ENCODE data around the gene VCAN. TPM values are rescaled to one million over a fixed set of nuclear protein-coding genes. Genes with fewer than 3 reads are reported as not detected.

The VCAN gene
- total and polyA plus RNA-seq, 2 donors (not counting 1 experiment from before 2014, with no cell fraction given) = 2.0 TPM; not detected in 1

- Mint-ChIP-seq H3K27me3 (no peaks in the 10 kb centered on the region), H3K4me1 (no peaks in the 10 kb centered on the region), H3K4me3 (no peak overlapping the region), H3K27ac (no peak overlapping the region), H3K9me3 (ENCODE audit: insufficient read depth) (no peaks in the 10 kb centered on the region)
- 100% methylated on average over 8 of the region's 9 CpGs for WGBS (ENCODE audit: insufficient coverage)
- no peak overlapping the region for H3K4me3 ChIP-seq (ENCODE audit: control extremely low read depth in 1 of 5, extremely low read depth in 1 of 5, insufficient read depth in 1 of 5, low read depth in 2 of 5, low read length in 4 of 5)
- H3K4me1 ChIP-seq (ENCODE audit: control insufficient read depth in 2 of 2, insufficient read depth in 2 of 2, low read length in 2 of 2) = no peaks in the 10 kb centered on the region
- no peaks in the 10 kb centered on the region for H3K9me3 ChIP-seq (ENCODE audit: control extremely low read depth in 1 of 3, control insufficient read depth in 2 of 3, insufficient read depth in 1 of 3, low read length in 2 of 3)
- DNase-seq (no peak), ATAC-seq (ENCODE audit: low read depth) (no peak)
- CTCF ChIA-PET = no interaction called here
- no peaks in the 10 kb centered on the region for H3K27me3 ChIP-seq (replicated peaks in 1 of 4; ENCODE audit: control extremely low read depth in 1 of 4, control insufficient read depth in 3 of 4, insufficient read depth in 4 of 4, low read length in 3 of 4)
- no peak overlapping the region for H3K27ac ChIP-seq (ENCODE audit: low read length in 2 of 2)
- no peaks in the 10 kb centered on the region for H4K20me1 ChIP-seq (ENCODE audit: control insufficient read depth, insufficient read depth, low read length, poor library complexity, severe bottlenecking)
- intact Hi-C loops (cut with micrococcal nuclease) = no loop called here
- TF ChIP-seq, protein P1, sequence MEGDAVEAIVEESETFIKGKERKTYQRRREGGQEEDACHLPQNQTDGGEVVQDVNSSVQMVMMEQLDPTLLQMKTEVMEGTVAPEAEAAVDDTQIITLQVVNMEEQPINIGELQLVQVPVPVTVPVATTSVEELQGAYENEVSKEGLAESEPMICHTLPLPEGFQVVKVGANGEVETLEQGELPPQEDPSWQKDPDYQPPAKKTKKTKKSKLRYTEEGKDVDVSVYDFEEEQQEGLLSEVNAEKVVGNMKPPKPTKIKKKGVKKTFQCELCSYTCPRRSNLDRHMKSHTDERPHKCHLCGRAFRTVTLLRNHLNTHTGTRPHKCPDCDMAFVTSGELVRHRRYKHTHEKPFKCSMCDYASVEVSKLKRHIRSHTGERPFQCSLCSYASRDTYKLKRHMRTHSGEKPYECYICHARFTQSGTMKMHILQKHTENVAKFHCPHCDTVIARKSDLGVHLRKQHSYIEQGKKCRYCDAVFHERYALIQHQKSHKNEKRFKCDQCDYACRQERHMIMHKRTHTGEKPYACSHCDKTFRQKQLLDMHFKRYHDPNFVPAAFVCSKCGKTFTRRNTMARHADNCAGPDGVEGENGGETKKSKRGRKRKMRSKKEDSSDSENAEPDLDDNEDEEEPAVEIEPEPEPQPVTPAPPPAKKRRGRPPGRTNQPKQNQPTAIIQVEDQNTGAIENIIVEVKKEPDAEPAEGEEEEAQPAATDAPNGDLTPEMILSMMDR (IDR thresholded peaks at IDR 0.05) = no peak
- TF ChIP-seq EZH2 (IDR thresholded peaks at IDR 0.05; ENCODE audit: borderline replicate concordance, insufficient read depth, low read depth, low read length, poor library complexity, severe bottlenecking) = no peak
- H2AFZ ChIP-seq (ENCODE audit: insufficient read depth, low read depth, low read length, poor library complexity, severe bottlenecking) = no peak overlapping the region
- H3K36me3 ChIP-seq (replicated peaks in 1 of 2; ENCODE audit: control extremely low read depth in 1 of 2, control insufficient read depth in 1 of 2, extremely low read depth in 1 of 2, insufficient read depth in 2 of 2, low read length in 1 of 2) = no peaks in the 10 kb centered on the region
- no peak overlapping the region for H3K4me2 ChIP-seq (replicated peaks; ENCODE audit: low read depth, low read length, poor library complexity, severe bottlenecking)
- H3K79me2 ChIP-seq (ENCODE audit: control insufficient read depth, insufficient read depth, low read length) = no peaks in the 10 kb centered on the region
- H3K9ac ChIP-seq (ENCODE audit: low read length) = no peak overlapping the region
- POLR2A ChIA-PET = no interaction called here
These were observed 81.5 kb downstream of the VCAN start for GRCh38 chr5:83553000-83553486.

DNA sequence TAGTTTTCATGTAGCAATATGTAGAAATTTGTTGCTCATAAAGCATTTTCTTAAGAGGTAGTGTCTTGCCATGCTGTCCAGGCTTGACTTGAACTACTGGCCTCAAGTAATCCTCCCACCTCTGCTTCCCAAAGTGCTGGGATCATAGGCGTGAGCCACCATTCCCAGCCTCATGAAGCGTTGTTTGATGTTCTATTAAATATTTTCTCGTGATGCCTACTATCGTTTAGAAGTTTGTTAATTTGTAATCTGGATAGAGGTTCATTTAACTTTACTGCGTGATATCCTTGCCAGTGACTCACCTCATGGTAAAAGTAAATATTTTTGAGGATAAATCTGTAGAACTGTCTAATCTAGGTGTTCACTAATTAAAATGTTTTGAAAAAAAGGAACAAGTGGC lies 82.6 kb downstream of the VCAN start:
- ChIA-PET CTCF (no interaction called here), POLR2A (no interaction called here)
- TF ChIP-seq, protein P1 (IDR thresholded peaks at IDR 0.05) = no peak
- no peak for TF ChIP-seq EZH2 (IDR thresholded peaks at IDR 0.05; ENCODE audit: borderline replicate concordance, insufficient read depth, low read depth, low read length, poor library complexity, severe bottlenecking)
- no peaks in the 10 kb centered on the region for H3K9me3 Mint-ChIP-seq (ENCODE audit: insufficient read depth)
- Histone ChIP-seq H3K4me1 (ENCODE audit: control insufficient read depth in 2 of 2, insufficient read depth in 2 of 2, low read length in 2 of 2) (no peaks in the 10 kb centered on the region), H2AFZ (ENCODE audit: insufficient read depth, low read depth, low read length, poor library complexity, severe bottlenecking) (no peak overlapping the region), H3K27me3 (replicated peaks in 1 of 4; ENCODE audit: control extremely low read depth in 1 of 4, control insufficient read depth in 3 of 4, insufficient read depth in 4 of 4, low read length in 3 of 4) (no peaks in the 10 kb centered on the region), H3K4me2 (replicated peaks; ENCODE audit: low read depth, low read length, poor library complexity, severe bottlenecking) (no peak overlapping the region), H3K79me2 (ENCODE audit: control insufficient read depth, insufficient read depth, low read length) (no peaks in the 10 kb centered on the region), H3K36me3 (replicated peaks in 1 of 2; ENCODE audit: control extremely low read depth in 1 of 2, control insufficient read depth in 1 of 2, extremely low read depth in 1 of 2, insufficient read depth in 2 of 2, low read length in 1 of 2) (no peaks in the 10 kb centered on the region), H3K4me3 (ENCODE audit: control extremely low read depth in 1 of 5, extremely low read depth in 1 of 5, insufficient read depth in 1 of 5, low read depth in 2 of 5, low read length in 4 of 5) (no peak overlapping the region), H3K9ac (ENCODE audit: low read length) (no peak overlapping the region), H3K9me3 (ENCODE audit: control extremely low read depth in 1 of 3, control insufficient read depth in 2 of 3, insufficient read depth in 1 of 3, low read length in 2 of 3) (no peaks in the 10 kb centered on the region), H4K20me1 (ENCODE audit: control insufficient read depth, insufficient read depth, low read length, poor library complexity, severe bottlenecking) (no peaks in the 10 kb centered on the region), H3K27ac (ENCODE audit: low read length in 2 of 2) (no peak overlapping the region)
- H3K27ac Mint-ChIP-seq = no peak overlapping the region
- DNase-seq = no peak
- H3K4me1 Mint-ChIP-seq = no peaks in the 10 kb centered on the region
- H3K4me3 Mint-ChIP-seq = no peak overlapping the region
- no peak for ATAC-seq (ENCODE audit: low read depth)
- 100% methylated on average over 2 of the region's 5 CpGs for WGBS (ENCODE audit: insufficient coverage)
- no peaks in the 10 kb centered on the region for H3K27me3 Mint-ChIP-seq
- intact Hi-C loops (cut with micrococcal nuclease) = no loop called here

Data from B cell (primary cell).